ENCODE data around the gene FNBP1. TPM values are rescaled to one million over a fixed set of nuclear protein-coding genes. Genes with fewer than 3 reads are reported as not detected.

Gene FNBP1
- total RNA-seq, 1 donor = 44.4 TPM

DNA sequence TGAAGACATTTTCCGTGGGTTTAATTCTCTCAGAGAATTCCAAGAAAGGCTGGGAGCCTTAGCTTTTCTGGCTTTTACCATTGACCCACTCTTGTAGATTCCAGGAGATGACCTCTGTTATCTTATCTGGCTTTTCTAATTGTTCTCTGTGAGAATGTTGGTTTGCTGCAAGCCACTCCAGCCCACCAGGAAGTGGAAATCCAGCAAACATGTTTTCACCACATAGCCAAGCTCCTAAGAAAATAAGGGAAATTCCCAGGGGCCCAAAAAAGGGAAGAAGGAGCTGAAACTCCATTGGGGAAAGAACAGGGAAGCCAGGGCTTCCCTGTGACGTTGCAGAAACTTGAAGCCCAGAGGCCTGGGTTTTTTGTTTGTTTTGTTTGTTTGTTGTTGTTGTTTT is 30.4 kb upstream of the FNBP1 start:
- TF ChIP-seq, protein P1, sequence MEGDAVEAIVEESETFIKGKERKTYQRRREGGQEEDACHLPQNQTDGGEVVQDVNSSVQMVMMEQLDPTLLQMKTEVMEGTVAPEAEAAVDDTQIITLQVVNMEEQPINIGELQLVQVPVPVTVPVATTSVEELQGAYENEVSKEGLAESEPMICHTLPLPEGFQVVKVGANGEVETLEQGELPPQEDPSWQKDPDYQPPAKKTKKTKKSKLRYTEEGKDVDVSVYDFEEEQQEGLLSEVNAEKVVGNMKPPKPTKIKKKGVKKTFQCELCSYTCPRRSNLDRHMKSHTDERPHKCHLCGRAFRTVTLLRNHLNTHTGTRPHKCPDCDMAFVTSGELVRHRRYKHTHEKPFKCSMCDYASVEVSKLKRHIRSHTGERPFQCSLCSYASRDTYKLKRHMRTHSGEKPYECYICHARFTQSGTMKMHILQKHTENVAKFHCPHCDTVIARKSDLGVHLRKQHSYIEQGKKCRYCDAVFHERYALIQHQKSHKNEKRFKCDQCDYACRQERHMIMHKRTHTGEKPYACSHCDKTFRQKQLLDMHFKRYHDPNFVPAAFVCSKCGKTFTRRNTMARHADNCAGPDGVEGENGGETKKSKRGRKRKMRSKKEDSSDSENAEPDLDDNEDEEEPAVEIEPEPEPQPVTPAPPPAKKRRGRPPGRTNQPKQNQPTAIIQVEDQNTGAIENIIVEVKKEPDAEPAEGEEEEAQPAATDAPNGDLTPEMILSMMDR (IDR thresholded peaks at IDR 0.05; ENCODE audit: insufficient read depth, low read length) = no peak
- no peak overlapping the region for H3K4me3 ChIP-seq (ENCODE audit: low read depth, low read length)
- DNase-seq (ENCODE audit: low read depth) = peak; percentile 84

DNA sequence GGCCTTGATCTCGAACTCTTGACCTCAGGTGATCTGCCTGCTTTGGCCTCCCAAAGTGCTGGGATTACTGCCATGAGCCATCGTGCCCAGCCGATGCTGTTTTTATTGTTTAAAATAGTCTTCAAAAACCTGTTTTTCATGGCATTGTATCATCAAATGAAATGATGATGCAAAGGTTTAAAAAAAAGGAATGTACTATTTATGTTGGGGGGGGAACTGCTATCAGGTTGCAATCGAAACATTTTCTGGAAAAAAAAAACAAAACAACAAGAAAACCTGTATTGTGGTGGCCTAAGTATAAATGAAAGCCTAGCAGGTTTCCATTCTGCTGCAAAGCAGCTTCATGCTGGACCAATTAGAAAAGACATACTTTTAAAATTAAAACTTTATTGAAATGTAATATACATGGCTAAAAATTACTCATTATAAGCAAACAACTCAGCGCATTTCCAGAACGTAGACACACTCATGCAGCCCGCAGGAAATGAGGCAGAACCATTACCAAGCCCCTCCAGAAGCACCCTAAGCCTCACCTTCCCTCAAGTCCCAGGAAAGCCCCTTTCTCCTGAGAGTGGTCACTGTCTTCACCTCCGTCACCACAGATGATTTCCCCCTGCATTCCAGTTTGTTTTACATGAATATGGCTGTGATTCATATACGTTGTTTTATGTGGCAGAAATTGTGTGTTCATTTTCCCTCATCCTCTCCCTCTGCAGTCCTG is 29.7 kb upstream of the FNBP1 start:
- DNase-seq (ENCODE audit: low read depth) = no peak
- H3K4me3 ChIP-seq (ENCODE audit: low read depth, low read length) = no peak overlapping the region
- TF ChIP-seq, protein P1 (IDR thresholded peaks at IDR 0.05; ENCODE audit: insufficient read depth, low read length) = no peak

DNA sequence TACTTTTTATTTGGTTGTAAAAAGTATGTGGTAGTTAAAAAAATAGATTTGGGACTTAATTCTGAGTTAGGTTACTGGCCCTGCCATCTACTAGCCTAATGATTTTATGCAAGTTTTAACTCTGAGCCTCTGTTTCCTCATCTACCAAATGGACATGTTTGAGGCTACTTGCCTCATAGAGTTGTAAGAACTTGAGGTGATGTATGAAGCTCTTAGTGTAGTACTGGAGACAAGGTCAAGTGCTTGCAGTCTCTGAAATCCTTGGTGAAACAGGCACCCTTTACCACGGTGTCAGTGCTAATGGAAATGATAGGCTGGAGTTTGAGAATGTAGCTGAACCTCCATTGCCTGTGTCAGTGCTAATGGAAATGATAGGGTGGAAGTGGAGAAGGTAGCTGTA is 26.1 kb upstream of the FNBP1 start:
- TF ChIP-seq, protein P1 (IDR thresholded peaks at IDR 0.05; ENCODE audit: insufficient read depth, low read length) = no peak
- no peak overlapping the region for H3K4me3 ChIP-seq (ENCODE audit: low read depth, low read length)
- no peak for DNase-seq (ENCODE audit: low read depth)

DNA sequence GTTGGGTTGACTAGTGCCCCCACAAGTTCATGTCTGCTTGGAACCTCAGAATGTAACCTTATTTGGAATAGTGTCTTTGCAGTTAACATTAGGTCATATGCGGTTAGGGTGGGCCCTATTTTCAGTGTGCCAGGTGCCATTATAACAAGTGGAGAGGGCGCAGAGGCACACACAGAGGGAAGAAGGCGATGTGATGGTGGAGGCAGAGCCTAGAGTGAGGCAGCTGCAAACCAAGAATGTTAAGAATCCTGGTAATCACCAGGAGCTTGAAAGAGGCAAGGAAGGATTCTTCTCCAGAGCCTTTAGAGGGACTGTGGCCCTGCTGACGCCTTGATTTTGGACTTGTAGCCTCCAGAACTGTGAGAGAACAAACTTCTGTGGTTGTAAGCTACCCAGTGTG is 21.6 kb upstream of the FNBP1 start:
- no peak for DNase-seq (ENCODE audit: low read depth)
- TF ChIP-seq, protein P1 (IDR thresholded peaks at IDR 0.05; ENCODE audit: insufficient read depth, low read length) = no peak
- H3K4me3 ChIP-seq (ENCODE audit: low read depth, low read length) = no peak overlapping the region

DNA sequence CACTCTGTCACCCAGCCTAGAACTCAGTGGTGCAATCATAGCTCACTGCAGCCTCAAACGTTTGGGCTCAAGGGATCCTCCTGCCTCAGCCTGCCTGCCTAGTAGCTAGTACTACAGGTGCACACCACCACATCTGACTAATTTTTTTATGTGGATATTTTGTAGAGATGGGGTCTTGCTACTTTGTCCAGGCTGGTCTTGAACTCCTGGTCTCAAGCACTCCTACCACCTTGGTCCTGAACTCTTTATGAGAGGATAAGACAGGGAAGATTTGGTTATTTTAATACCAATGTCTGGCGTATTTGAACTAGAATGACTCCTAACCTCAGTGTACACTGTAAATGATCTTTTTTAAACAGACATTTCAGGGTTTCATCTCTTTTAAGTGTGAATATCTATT is 19.8 kb upstream of the FNBP1 start:
- DNase-seq (ENCODE audit: low read depth) = no peak
- TF ChIP-seq, protein P1 (IDR thresholded peaks at IDR 0.05; ENCODE audit: insufficient read depth, low read length) = no peak
- no peak overlapping the region for H3K4me3 ChIP-seq (ENCODE audit: low read depth, low read length)

DNA sequence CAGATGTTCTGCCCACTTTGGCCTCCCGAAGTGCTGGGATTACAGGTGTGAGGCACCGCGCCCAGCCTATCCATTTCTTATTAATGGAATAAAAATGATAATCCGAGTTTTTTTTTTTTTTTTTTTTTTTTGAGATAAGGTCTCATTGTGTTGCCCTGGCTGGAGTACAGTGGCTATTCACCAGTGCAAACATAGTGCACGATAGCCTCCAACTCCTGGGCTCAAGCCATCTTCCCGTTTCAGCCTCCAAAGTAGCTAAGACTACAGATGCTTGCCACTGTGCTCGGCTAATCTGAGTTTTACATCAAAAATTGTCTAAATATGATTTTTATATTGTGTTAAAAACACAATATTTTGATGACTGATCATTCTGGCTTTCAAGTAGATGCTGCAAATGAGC is 17.3 kb upstream of the FNBP1 start:
- DNase-seq (ENCODE audit: low read depth) = peak; percentile 49
- H3K4me3 ChIP-seq (ENCODE audit: low read depth, low read length) = no peak overlapping the region
- TF ChIP-seq, protein P1 (IDR thresholded peaks at IDR 0.05; ENCODE audit: insufficient read depth, low read length) = no peak

DNA sequence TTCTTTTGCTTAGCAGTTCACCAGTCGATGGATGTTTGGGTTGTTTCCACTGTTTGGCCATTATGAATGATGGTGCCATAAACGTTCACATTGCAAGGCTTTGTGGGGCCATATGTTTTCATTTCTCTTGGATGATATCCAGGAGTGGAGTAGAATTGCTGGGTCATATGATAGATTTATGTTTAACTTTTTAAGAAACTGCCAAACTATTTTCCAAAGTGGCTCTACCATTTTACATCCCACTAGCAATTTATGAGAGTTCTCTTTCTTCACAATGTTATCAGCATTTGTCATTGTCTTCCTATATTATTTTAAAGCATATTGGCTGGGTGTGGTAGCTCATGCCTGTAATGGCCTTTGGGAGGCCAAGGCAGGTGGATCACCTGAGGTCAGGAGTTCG is 15.9 kb upstream of the FNBP1 start:
- H3K4me3 ChIP-seq (ENCODE audit: low read depth, low read length) = no peak overlapping the region
- TF ChIP-seq, protein P1 (IDR thresholded peaks at IDR 0.05; ENCODE audit: insufficient read depth, low read length) = no peak
- DNase-seq (ENCODE audit: low read depth) = peak; percentile 43
